ENCODE results near the gene TDRD6. TPM values are rescaled to one million over a fixed set of nuclear protein-coding genes. Genes with fewer than 3 reads are reported as not detected.

Gene TDRD6
- total and polyA plus RNA-seq, 2 experiments from 2014 or later, result 0.14 to 0.24 TPM

DNA sequence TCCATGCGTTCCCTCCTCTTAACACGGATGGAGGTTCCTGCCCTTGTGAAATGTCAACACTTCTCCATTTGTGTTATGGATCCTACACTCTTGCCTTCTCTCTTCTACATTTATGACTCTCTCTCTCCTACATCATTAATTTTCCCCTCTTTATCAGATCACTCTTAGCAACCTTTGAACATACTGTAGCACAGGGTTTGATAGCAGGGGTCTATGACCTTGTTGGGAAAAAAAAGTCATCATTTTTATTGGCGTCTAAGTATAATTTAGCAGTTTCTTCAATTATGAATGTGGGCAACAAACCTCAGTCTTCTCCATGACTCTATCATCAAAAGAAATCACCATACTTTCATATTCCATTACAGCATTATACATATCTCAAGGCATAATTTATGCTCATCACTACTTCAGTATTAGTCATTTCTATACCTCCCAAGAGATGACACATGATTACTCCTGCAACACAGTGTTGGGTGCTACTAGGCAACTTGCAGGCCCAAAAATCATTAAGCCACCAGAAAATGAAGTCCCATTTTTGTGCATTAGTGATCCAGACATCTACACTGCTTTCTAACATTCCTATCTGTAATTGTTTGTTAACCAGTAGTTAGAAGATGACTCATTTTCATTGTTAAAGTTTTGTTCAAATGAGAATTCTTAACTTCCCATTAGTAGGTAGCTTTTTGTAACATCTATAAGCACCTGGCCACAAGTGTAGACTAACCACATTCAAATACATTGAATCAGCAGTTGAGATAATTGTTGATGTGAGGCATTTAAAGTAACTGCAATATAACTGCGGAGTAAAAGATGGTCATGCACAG, 44.5 kb upstream of the TDRD6 start (continued):
- TF ChIP-seq ZNF462 (CRISPR knock-in tag; IDR thresholded peaks at IDR 0.05), result no peak
- TF ChIP-seq EZH2 (IDR thresholded peaks at IDR 0.05; ENCODE audit: low read depth, unreplicated experiment), result no peak
- TF ChIP-seq CTCF (conservative IDR thresholded peaks at IDR 0.05; ENCODE audit: low read depth in 2 of 2), result no peak
- no peak for TF ChIP-seq POLR2AphosphoS5 (IDR thresholded peaks at IDR 0.05; ENCODE audit: low read depth)
- TF ChIP-seq ZNF331 (CRISPR knock-in tag; IDR thresholded peaks at IDR 0.05; ENCODE audit: low read depth), result no peak
- TF ChIP-seq REST (IDR thresholded peaks at IDR 0.05; ENCODE audit: unreplicated experiment), result no peak
- TF ChIP-seq CREB1 (CRISPR knock-in tag; IDR thresholded peaks at IDR 0.05; ENCODE audit: low read depth), result no peak
- TF ChIP-seq JUNB (IDR thresholded peaks at IDR 0.05; ENCODE audit: unreplicated experiment), result no peak
- no peak for TF ChIP-seq EZH2phosphoT487 (IDR thresholded peaks at IDR 0.05; ENCODE audit: unreplicated experiment)

Measured in GM23338 (cell line).